ENCODE data around the gene PLPP4.

The PLPP4 gene

DNA sequence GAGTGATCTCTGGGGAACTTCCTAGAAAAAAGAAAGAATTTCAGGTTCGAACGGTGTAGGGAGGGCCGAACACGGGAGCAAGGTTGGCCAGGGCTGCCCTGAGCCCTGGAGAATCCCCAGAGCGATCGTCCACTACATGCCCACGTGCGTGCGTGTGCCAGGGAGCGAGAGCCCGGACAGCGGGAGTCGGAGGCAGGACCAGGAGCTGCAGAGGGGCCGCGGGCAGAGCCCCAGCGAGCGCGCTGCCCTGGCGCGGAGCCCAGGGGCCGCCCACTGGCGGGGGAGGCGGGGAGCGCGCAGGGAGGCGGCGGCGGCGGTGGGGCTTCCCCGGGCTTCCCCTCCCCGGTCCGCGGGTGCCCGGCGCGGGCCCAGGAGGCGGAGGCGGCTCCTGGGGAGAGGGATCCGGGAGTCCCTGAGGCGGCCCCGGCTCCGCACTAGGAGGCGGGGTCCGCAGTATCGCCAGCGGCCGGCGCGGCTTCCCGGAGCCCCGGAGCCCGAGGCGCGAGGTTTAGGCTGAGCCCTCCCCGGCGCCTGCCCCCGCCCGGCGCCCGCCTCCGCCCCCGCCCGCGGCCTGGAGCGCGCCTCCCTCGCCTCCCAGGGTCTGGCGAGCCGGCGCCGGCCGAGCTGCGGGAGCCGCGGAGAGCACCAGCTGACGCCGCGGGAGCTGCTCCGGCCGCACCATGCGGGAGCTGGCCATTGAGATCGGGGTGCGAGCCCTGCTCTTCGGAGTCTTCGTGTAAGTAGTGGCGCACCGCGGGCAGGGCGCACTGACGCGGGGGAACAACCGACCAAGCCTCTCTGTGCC, at the start of gene PLPP4:
TSS of gene PLPP4 (plus strand) at position 602 of the 805 bp plus-strand sequence. CDS start at position 681, 79 bp downstream.
- no peak for DNase-seq (ENCODE audit: low spot score)

DNA sequence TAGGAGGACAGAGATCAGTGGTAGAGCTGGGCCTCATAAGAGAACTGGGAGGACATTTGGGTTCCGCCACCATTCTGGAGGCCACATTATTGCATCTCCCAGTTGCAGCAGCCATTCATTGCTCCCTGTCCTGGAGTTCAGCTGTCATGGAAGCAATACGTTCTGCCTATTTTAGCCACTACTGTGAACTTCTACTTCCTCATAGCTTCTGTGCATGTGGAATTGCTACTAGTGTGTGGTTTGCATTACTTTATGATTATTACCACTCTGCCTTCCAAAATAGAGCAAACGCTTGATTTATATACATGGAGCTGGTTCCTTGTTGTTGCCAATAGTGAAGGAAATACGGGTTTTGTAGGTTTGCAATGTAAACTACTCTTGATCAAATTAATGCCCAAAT, 47.2 kb upstream of the PLPP4 start:
- no peak for DNase-seq (ENCODE audit: low spot score)

GRCh38 chr10:120414946-120415345, 42.1 kb upstream of the PLPP4 start:
- DNase-seq (ENCODE audit: low spot score), result no peak

DNA sequence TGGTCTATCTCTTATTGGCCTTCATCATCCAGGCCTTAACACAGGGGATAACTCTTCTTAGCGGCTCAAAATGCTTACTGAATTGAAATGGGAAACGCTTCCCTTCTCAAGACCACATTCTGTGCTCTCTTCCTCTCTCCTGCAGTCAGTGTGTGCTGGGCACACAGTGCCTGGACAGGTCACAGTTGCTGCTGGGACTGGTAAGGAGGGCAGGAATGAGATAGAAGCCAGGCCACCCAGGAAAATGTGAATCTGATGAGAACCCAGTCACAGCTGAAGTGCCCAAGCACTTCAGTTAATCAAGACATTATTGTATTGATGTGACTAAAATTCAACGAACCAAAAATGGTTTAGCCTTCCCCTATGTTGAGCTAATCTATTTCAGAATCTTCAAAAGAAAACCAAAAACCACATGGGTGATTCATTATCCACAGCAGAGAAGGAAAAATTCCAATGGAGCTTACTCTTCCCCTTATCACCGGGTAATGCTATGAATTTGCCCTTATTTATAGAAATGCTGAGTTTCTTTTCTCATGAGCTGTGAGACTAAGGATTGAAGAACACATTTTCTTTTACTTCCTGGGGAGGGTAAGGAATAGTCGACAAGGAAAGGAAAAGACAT, 41.2 kb upstream of the PLPP4 start:
- no peak for DNase-seq (ENCODE audit: low spot score)

- no peak for DNase-seq (ENCODE audit: low spot score)
Measured at GRCh38 chr10:120420421-120420820, 36.6 kb upstream of the PLPP4 start.

GRCh38 chr10:120421250-120421649, 35.8 kb upstream of the PLPP4 start:
- DNase-seq (ENCODE audit: low spot score), result no peak

DNA sequence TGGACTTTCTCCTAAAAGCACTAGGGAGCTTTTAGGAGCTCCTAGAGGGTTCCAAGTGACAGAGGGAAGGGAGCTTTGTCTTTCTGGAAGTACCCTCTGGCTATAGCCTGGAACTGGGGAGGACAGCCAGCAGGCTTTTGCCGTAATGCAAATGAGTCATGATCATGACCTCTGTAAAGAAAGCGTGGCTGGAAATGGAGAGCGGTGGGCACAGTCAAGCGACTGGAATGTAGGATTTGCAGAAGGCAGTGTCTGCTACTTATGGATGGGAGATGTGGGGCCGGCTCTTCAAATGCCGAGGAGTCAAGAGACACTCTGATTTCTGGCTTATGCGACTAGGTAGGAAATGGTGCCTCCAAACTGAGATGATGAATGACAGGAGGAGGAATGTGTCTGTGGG, 34.6 kb upstream of the PLPP4 start:
- no peak for DNase-seq (ENCODE audit: low spot score)

GRCh38 chr10:120423431-120424197, 33.4 kb upstream of the PLPP4 start:
- peak; percentile 53 for DNase-seq (ENCODE audit: low spot score)

DNA sequence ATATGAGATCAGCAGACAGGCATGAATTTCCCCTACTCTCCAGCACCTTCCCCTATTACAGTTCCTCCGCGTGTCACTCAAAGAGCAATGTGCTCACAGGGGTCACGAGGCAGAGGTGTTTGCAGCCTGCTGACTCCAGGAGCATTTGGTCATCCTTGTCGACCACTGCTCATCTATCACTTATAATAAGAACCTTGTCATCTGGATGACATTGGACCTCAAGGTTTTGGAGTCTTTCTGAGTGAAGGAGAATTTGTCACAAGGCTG, 32.9 kb upstream of the PLPP4 start:
- no peak for DNase-seq (ENCODE audit: low spot score)

GRCh38 chr10:120426306-120426705, 30.7 kb upstream of the PLPP4 start:
- peak; percentile 39 for DNase-seq (ENCODE audit: low spot score)

- DNase-seq (ENCODE audit: low spot score), result no peak
Measured at GRCh38 chr10:120428754-120429153, 28.3 kb upstream of the PLPP4 start.

GRCh38 chr10:120429395-120429794, 27.6 kb upstream of the PLPP4 start:
- DNase-seq (ENCODE audit: low spot score), result no peak

- no peak for DNase-seq (ENCODE audit: low spot score)
Measured at GRCh38 chr10:120431251-120431651, 25.8 kb upstream of the PLPP4 start.

DNA sequence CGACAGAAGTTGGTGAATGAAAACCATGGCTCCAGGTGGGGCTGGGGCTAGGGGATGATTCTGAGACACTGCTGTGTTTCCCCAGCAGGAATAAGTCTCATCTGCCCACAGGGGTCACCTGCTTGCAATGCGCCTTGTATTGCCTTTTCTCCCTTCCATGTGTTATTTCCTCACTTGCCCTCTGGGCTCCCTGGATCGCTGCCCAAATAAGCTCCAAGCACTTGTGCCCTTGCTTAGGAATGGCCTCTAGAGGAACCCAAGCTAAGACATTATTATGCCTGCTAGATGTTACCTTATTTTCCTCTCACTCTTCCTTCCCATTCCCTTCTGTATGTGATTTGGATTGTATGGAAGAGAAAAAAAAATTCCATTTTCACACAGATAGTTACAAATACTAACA, 24.8 kb upstream of the PLPP4 start:
- no peak for DNase-seq (ENCODE audit: low spot score)

GRCh38 chr10:120433141-120433540, 23.9 kb upstream of the PLPP4 start:
- DNase-seq (ENCODE audit: low spot score), result no peak

DNA sequence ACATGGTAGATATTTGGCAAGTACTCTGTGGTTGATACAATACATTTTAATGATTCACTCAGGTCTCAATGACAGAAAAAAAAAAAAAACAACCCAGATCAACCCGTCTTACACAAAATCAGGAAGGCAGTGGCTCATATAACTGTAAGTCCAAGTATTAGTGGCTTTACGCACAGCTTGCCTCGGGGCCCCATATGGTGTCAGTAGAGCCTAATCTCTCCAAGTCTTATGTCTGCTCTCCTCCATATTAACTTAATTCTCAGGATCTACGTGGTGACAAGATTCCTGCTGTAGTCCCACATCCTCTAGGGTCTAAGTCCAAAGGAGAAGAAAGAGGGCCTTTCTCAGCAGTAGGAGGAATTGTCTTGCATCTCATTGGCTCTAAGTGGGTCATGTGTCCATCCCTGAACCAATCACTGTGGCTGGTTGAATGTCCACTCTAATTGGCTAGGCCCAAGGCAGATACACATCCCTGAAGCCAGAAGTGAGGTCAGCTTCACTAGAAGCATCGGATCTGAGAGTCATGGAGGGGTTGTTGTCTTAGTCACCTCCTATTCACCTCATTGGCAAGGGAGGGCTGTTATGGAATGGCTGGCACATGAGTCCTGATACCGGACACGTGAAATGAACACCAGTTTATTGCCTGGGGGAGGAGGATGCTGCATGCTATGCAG, 20.5 kb upstream of the PLPP4 start:
- no peak for DNase-seq (ENCODE audit: low spot score)

- DNase-seq (ENCODE audit: low spot score), result no peak
Measured at GRCh38 chr10:120437541-120437940, 19.5 kb upstream of the PLPP4 start.

DNA sequence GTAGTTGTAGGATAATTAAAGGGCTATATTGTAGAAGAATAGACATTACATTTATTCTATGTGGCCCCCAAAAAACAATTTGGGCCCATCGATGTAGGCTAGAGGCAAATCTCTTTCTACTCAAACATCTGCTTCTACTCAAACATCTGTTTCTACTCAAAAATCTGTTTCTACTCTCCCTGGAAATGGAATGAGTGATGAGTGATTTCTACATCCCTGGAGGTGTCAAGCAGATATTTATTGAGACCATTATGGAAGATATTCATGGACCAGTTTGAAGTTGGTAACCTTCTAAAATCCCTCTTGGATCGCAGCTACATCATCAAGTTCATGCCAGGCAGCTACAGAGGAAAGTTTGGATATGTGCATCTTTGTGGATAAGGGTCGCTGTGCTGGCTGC, 5.1 kb upstream of the PLPP4 start:
- DNase-seq (ENCODE audit: low spot score), result no peak

DNA sequence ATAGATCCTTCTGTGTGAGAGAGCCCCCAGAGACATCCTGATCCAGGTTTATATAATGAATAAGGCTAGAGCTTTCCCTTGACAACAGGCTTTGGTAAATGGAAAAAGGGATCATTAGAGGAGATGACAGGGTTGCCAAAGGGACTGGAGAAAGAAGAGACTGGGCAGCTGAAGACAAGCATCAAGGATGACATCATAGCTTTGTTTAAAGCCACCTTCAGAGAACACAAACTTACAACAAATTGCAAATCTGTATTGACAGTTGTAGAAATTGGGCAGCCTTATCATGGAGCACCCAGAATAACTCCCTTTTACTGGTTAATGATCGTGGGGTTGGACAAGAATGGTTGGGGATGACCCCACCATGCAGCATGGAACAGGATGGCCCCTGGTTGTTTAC, 3.7 kb upstream of the PLPP4 start:
- no peak for DNase-seq (ENCODE audit: low spot score)

GRCh38 chr10:120453886-120454285, 3.1 kb upstream of the PLPP4 start:
- no peak for DNase-seq (ENCODE audit: low spot score)

DNA sequence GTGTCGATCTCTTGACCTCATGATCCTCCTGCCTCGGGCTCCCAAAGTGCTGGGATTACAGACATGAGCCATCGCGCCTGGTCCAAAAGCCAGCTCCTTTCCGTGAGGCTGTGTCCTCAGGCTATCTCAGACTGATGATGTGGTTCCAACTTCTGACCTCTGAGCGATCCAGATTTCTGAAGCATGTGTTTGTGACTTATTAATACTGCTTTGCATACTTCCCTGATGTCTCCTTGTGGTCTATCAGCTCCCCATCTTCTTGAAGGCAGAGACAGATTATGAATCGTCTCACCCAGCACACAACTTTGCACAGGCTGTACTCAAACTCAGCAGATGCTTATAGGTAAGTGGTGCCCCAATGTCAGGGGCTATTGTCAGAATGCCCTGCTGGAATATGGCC, 2.0 kb upstream of the PLPP4 start:
- DNase-seq (ENCODE audit: low spot score), result no peak

- DNase-seq (ENCODE audit: low spot score), result no peak
Measured at GRCh38 chr10:120455606-120456005, 1.4 kb upstream of the PLPP4 start.

- DNase-seq (ENCODE audit: low spot score), result no peak
Measured at GRCh38 chr10:120456143-120456625, 843 bp upstream of the PLPP4 start.

All from kidney capillary endothelial cell (primary cell).